Neural progenitor cell (in vitro differentiated cells): ENCODE data around the gene AGTRAP. TPM values are rescaled to one million over a fixed set of nuclear protein-coding genes. Genes with fewer than 3 reads are reported as not detected.
A peak's percentile ranks its signal among the peaks of the same experiment; 100 is the strongest.

ENCODE experiments used
- DNase-seq: peaks from one replicate; pipeline ENCODE4 v3.0.0-alpha.2; 2016; ENCODE audit warnings: low spot score
- H2AFZ ChIP-seq: fragments of 200-600 bp; sonication (generic); replicated peaks from 2 replicates; pipeline ENCODE4 v1.6.1; 2016; ENCODE audit warnings: antibody characterized with exemption
- H3F3A ChIP-seq: fragments of 200-600 bp; sonication (generic); 2 replicates; pipeline ENCODE4 v1.6.1; 2016; ENCODE audit warnings: antibody characterized with exemption, low read depth
- H3K27ac ChIP-seq: fragments of 200-600 bp; sonication (generic); 2 replicates; pipeline ENCODE4 v1.5.1; 2016; ENCODE audit warnings: mild to moderate bottlenecking
- H3K27me3 ChIP-seq: fragments of 200-600 bp; sonication (generic); 2 replicates; pipeline ENCODE4 v1.6.1; 2016; ENCODE audit warnings: mild to moderate bottlenecking, moderate library complexity
- H3K36me3 ChIP-seq: fragments of 200-600 bp; sonication (generic); 2 replicates; pipeline ENCODE4 v1.5.1; 2016
- H3K4me1 ChIP-seq: fragments of 200-600 bp; sonication (generic); 2 replicates; pipeline ENCODE4 v1.6.1; 2016; ENCODE audit warnings: mixed run types
- H3K4me2 ChIP-seq: fragments of 200-600 bp; sonication (generic); 2 replicates; pipeline ENCODE4 v1.6.1; 2016
- H3K4me3 ChIP-seq: fragments of 200-600 bp; sonication (generic); 2 replicates; pipeline ENCODE4 v1.5.1; 2016
- H3K79me2 ChIP-seq: fragments of 200-600 bp; sonication (generic); 2 replicates; pipeline ENCODE4 v1.6.1; 2016; ENCODE audit warnings: low read depth
- H3K9ac ChIP-seq: fragments of 200-600 bp; sonication (generic); 2 replicates; pipeline ENCODE4 v1.6.1; 2016
- H3K9me3 ChIP-seq: fragments of 200-600 bp; sonication (generic); 2 replicates; pipeline ENCODE4 v1.5.1; 2016; ENCODE audit warnings: low read depth
- H4K20me1 ChIP-seq: fragments of 200-600 bp; sonication (generic); 2 replicates; pipeline ENCODE4 v1.6.1; 2016; ENCODE audit warnings: low read depth
- H3K27ac Mint-ChIP-seq: 3 replicates; pipeline ENCODE4 v1.8.0; 2021; ENCODE audit warnings: mixed read lengths
- H3K27me3 Mint-ChIP-seq: 2 replicates; pipeline ENCODE4 v1.8.0; 2022; ENCODE audit warnings: low read depth, mild to moderate bottlenecking, inconsistent platforms, moderate library complexity, mixed read lengths; ENCODE audit not compliant: insufficient read depth
- H3K36me3 Mint-ChIP-seq: 3 replicates; pipeline ENCODE4 v1.8.0; 2021; ENCODE audit warnings: mixed read lengths
- H3K4me1 Mint-ChIP-seq: 3 replicates; pipeline ENCODE4 v1.8.0; 2021; ENCODE audit warnings: mixed read lengths
- H3K4me3 Mint-ChIP-seq: 3 replicates; pipeline ENCODE4 v1.8.0; 2021; ENCODE audit warnings: mild to moderate bottlenecking, moderate library complexity, mixed read lengths
- H3K9me3 Mint-ChIP-seq: 3 replicates; pipeline ENCODE4 v1.8.0; 2020; ENCODE audit warnings: mixed read lengths
- EZH2 ChIP-seq: fragments of 200-600 bp; sonication (generic); IDR thresholded peaks from 2 replicates; pipeline ENCODE4 v1.6.1; 2017; ENCODE audit warnings: antibody characterized with exemption, mild to moderate bottlenecking, moderate library complexity
- EZH2phosphoT487 ChIP-seq: fragments of 200-600 bp; sonication (generic); IDR thresholded peaks from 2 replicates; pipeline ENCODE4 v1.6.1; 2017; ENCODE audit warnings: antibody characterized with exemption
- total RNA-seq: library from RNA; depleted of rRNA; stranded (reverse); fragments of >200 nt; gene quantifications from 2 replicates; pipeline ENCODE4 v1.2.3, GENCODE V29; 2015; ENCODE audit warnings: low replicate concordance
- TF ChIP-seq, protein P1 (sequence below): fragments of 200-600 bp; sonication (generic); IDR thresholded peaks from 2 replicates; pipeline ENCODE4 v1.5.1; 2017; ENCODE audit warnings: antibody characterized with exemption, mild to moderate bottlenecking

Gene AGTRAP
- total RNA-seq, 1 donor from 2014 or later = 12.4 TPM

GRCh38 chr1:11733306-11733705 lies 2.6 kb upstream of the AGTRAP start:
- no peaks in the 10 kb centered on the region for H3K36me3 Mint-ChIP-seq
- Histone ChIP-seq H3K9me3 (no peaks in the 10 kb centered on the region), H3K4me3 (no peak overlapping the region), H3K4me2 (no peak overlapping the region), H4K20me1 (no peaks in the 10 kb centered on the region), H2AFZ (no peak overlapping the region), H3K79me2 (peaks cover 4% of the 10 kb centered on the region), H3F3A (peaks cover 32% of the 10 kb centered on the region), H3K9ac (no peak overlapping the region), H3K36me3 (no peaks in the 10 kb centered on the region), H3K27me3 (no peaks in the 10 kb centered on the region), H3K27ac (no peak overlapping the region), H3K4me1 (peaks cover 22% of the 10 kb centered on the region)
- no peaks in the 10 kb centered on the region for H3K9me3 Mint-ChIP-seq
- no peak overlapping the region for H3K4me3 Mint-ChIP-seq
- H3K27ac Mint-ChIP-seq = peak overlapping the region; percentile 69
- no peak for DNase-seq
- peaks cover 56% of the 10 kb centered on the region for H3K4me1 Mint-ChIP-seq
- TF ChIP-seq, protein P1, sequence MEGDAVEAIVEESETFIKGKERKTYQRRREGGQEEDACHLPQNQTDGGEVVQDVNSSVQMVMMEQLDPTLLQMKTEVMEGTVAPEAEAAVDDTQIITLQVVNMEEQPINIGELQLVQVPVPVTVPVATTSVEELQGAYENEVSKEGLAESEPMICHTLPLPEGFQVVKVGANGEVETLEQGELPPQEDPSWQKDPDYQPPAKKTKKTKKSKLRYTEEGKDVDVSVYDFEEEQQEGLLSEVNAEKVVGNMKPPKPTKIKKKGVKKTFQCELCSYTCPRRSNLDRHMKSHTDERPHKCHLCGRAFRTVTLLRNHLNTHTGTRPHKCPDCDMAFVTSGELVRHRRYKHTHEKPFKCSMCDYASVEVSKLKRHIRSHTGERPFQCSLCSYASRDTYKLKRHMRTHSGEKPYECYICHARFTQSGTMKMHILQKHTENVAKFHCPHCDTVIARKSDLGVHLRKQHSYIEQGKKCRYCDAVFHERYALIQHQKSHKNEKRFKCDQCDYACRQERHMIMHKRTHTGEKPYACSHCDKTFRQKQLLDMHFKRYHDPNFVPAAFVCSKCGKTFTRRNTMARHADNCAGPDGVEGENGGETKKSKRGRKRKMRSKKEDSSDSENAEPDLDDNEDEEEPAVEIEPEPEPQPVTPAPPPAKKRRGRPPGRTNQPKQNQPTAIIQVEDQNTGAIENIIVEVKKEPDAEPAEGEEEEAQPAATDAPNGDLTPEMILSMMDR = no peak
- TF ChIP-seq EZH2 (no peak), EZH2phosphoT487 (no peak)
- H3K27me3 Mint-ChIP-seq = peaks cover 7% of the 10 kb centered on the region

DNA sequence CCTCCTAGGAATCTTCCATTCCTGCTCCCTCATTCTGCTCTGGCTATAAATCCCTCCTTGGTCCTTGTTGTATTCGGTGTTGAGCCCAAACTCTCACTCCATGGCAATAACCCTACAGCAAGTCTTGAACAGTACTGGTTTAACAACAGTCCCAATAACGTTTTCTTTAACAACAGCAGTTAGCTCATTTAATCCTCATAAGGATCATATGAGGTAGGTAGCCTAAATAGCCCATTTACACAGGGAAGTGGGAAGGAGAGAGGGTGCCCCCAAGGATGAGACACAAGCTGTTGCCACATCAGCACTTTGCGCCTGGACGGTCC lies 444 bp upstream of the AGTRAP start:
- Histone ChIP-seq H2AFZ (peak overlapping the region; percentile 6), H3K27me3 (no peaks in the 10 kb centered on the region), H3K9me3 (no peaks in the 10 kb centered on the region), H3K36me3 (no peaks in the 10 kb centered on the region), H3K4me3 (peak overlapping the region; percentile 69), H3K4me1 (peaks cover 26% of the 10 kb centered on the region), H3K9ac (no peak overlapping the region), H3K27ac (no peak overlapping the region), H3F3A (peaks cover 30% of the 10 kb centered on the region), H4K20me1 (no peaks in the 10 kb centered on the region), H3K4me2 (peak overlapping the region; percentile 87), H3K79me2 (peaks cover 4% of the 10 kb centered on the region)
- TF ChIP-seq EZH2phosphoT487 (no peak), EZH2 (no peak)
- TF ChIP-seq, protein P1 = no peak
- DNase-seq = no peak
- H3K9me3 Mint-ChIP-seq = no peaks in the 10 kb centered on the region
- no peaks in the 10 kb centered on the region for H3K36me3 Mint-ChIP-seq
- H3K4me3 Mint-ChIP-seq = peak overlapping the region; percentile 96
- peak overlapping the region; percentile 39 for H3K27ac Mint-ChIP-seq
- H3K27me3 Mint-ChIP-seq = peaks cover 4% of the 10 kb centered on the region
- H3K4me1 Mint-ChIP-seq = peaks cover 57% of the 10 kb centered on the region

DNA sequence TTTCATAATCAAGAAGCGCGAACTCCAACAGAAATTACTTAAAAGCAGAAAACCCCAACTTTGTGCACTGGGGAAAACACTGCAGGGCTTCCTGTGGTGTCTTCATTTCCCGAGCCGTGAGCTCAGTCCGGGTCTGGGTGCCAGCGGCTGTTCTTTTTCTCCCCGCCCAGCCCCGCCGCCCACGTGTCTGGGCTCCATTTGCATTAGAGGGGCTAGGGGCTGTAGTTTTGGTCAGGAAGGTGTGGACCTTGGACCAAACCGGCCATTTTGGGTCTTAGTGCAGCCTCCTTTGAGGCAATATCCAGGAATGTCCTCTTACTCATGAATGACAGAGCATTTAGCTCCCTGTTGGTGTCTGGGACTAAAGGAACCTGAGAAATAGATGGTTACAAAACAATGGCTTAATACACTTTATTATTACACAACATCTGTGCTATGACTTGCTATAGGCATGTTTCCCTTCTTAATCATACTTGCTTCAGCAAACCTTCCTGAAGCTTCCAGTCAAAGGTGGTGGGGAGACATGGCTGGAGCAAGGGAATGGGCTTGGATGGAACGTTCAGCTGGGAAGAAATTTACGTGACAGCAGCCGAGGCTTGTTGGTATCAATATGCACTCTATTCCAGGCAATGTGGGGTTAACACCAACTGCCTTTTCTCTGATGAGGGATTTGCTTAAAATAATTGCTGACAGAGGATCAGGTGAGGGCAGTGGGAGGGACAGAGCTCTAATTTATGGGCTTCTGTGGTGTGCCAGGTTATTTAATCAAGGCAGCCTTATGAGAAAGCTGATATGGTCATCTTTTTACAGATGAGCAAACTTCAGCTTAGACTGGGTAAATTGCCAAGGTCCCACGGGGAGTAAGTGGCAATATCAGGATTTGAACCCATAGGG lies 1.1 kb downstream of the AGTRAP start:
- Histone ChIP-seq H3F3A (peaks cover 17% of the 10 kb centered on the region), H3K27ac (no peak overlapping the region), H3K36me3 (no peaks in the 10 kb centered on the region), H3K27me3 (no peaks in the 10 kb centered on the region), H3K4me1 (peaks cover 20% of the 10 kb centered on the region), H3K9me3 (no peaks in the 10 kb centered on the region), H3K4me3 (peak overlapping the region; percentile 69), H2AFZ (peak overlapping the region; percentile 74), H4K20me1 (no peaks in the 10 kb centered on the region), H3K4me2 (peak overlapping the region; percentile 87), H3K9ac (no peak overlapping the region), H3K79me2 (peaks cover 4% of the 10 kb centered on the region)
- TF ChIP-seq EZH2phosphoT487 (no peak), EZH2 (no peak)
- TF ChIP-seq, protein P1 = no peak
- Mint-ChIP-seq H3K9me3 (no peaks in the 10 kb centered on the region), H3K27me3 (peaks cover 4% of the 10 kb centered on the region), H3K4me1 (peaks cover 50% of the 10 kb centered on the region), H3K4me3 (peak overlapping the region; percentile 96), H3K36me3 (no peaks in the 10 kb centered on the region), H3K27ac (peak overlapping the region; percentile 14)
- DNase-seq = peak; percentile 57
